NCI-H774 (cell line): ENCODE results near the gene MICAL3.
A peak's percentile ranks its signal among the peaks of the same experiment; 100 is the strongest.

Experiments used
- DNase-seq: peaks from one replicate; lab custom pipeline; 2025; lab: John Stamatoyannopoulos, UW

The MICAL3 gene

GRCh38 chr22:17792299-17792698 lies 232.1 kb downstream of the MICAL3 start:
- DNase-seq, result no peak

- no peak for DNase-seq
Observed at GRCh38 chr22:17791196-17791595, 233.2 kb downstream of the MICAL3 start.

- no peak for DNase-seq
Observed at GRCh38 chr22:17789379-17790200, 234.8 kb downstream of the MICAL3 start.

GRCh38 chr22:17788528-17789378 lies 235.6 kb downstream of the MICAL3 start:
- no peak for DNase-seq

- no peak for DNase-seq
Observed at GRCh38 chr22:17787716-17788330, 236.5 kb downstream of the MICAL3 start.

- DNase-seq, result no peak
Observed at GRCh38 chr22:17787241-17787640, 237.1 kb downstream of the MICAL3 start.

- peak; percentile 73 for DNase-seq
Observed at GRCh38 chr22:17786435-17787161, 237.8 kb downstream of the MICAL3 start.

GRCh38 chr22:17785185-17786184 lies 238.9 kb downstream of the MICAL3 start:
- no peak for DNase-seq

GRCh38 chr22:17784776-17785175 lies 239.6 kb downstream of the MICAL3 start:
- DNase-seq, result no peak

GRCh38 chr22:17783773-17784480 lies 240.4 kb downstream of the MICAL3 start:
- no peak for DNase-seq

GRCh38 chr22:17783312-17783711 lies 241.0 kb downstream of the MICAL3 start:
- DNase-seq, result no peak

GRCh38 chr22:17782621-17783020 lies 241.7 kb downstream of the MICAL3 start:
- no peak for DNase-seq

- no peak for DNase-seq
Observed at GRCh38 chr22:17782158-17782557, 242.2 kb downstream of the MICAL3 start.

- no peak for DNase-seq
Observed at GRCh38 chr22:17781319-17782031, 242.9 kb downstream of the MICAL3 start.

GRCh38 chr22:17780741-17781318 lies 243.5 kb downstream of the MICAL3 start:
- DNase-seq, result no peak

GRCh38 chr22:17780116-17780740 lies 244.1 kb downstream of the MICAL3 start:
- DNase-seq, result no peak

GRCh38 chr22:17779286-17780115 lies 244.9 kb downstream of the MICAL3 start:
- no peak for DNase-seq
